AG09309 (cell line): ENCODE measurements around the gene GABRB1.

Source experiments
- DNase-seq: peaks from one replicate; pipeline ENCODE4 v3.0.0-alpha.2; 2010; ENCODE audit warnings: low read depth
- H3K4me3 ChIP-seq: 2 replicates; pipeline ENCODE4 v1.5.1; 2011; ENCODE audit warnings: mild to moderate bottlenecking, low read depth, low read length, moderate library complexity; ENCODE audit not compliant: control insufficient read depth
- TF ChIP-seq, protein P1 (sequence below): IDR thresholded peaks from 2 replicates; pipeline ENCODE4 v1.5.1; 2011; ENCODE audit warnings: mild to moderate bottlenecking, low read depth, low read length, inconsistent platforms; ENCODE audit not compliant: insufficient read depth, control insufficient read depth; ENCODE audit errors: missing control alignments

Gene GABRB1

GRCh38 chr4:47219586-47219985 is 188.2 kb downstream of the GABRB1 start:
- DNase-seq, result no peak
- no peak overlapping the region for H3K4me3 ChIP-seq
- TF ChIP-seq, protein P1, sequence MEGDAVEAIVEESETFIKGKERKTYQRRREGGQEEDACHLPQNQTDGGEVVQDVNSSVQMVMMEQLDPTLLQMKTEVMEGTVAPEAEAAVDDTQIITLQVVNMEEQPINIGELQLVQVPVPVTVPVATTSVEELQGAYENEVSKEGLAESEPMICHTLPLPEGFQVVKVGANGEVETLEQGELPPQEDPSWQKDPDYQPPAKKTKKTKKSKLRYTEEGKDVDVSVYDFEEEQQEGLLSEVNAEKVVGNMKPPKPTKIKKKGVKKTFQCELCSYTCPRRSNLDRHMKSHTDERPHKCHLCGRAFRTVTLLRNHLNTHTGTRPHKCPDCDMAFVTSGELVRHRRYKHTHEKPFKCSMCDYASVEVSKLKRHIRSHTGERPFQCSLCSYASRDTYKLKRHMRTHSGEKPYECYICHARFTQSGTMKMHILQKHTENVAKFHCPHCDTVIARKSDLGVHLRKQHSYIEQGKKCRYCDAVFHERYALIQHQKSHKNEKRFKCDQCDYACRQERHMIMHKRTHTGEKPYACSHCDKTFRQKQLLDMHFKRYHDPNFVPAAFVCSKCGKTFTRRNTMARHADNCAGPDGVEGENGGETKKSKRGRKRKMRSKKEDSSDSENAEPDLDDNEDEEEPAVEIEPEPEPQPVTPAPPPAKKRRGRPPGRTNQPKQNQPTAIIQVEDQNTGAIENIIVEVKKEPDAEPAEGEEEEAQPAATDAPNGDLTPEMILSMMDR, result no peak

DNA sequence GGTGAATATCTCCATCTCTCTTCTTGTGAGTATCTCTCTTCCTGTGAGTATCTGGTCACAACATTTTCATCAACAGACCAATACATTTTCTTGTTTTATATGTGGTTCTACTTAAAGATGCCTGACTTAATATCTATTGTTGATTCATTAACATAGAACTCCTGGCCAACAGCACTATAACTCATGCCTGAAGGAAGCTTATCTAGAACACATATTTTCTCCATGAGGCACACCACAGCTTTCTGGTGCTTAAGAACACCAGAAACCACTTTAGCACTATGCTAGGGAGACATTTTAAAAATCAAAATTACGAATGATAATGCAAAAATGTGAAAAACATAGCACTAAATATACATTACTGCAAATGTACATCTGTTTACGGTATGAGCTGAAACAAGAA is 190.4 kb downstream of the GABRB1 start:
- H3K4me3 ChIP-seq, result no peak overlapping the region
- TF ChIP-seq, protein P1, result no peak
- no peak for DNase-seq

- TF ChIP-seq, protein P1, result no peak
- H3K4me3 ChIP-seq, result no peak overlapping the region
- no peak for DNase-seq
These were observed 190.9 kb downstream of the GABRB1 start for GRCh38 chr4:47222276-47222675.

DNA sequence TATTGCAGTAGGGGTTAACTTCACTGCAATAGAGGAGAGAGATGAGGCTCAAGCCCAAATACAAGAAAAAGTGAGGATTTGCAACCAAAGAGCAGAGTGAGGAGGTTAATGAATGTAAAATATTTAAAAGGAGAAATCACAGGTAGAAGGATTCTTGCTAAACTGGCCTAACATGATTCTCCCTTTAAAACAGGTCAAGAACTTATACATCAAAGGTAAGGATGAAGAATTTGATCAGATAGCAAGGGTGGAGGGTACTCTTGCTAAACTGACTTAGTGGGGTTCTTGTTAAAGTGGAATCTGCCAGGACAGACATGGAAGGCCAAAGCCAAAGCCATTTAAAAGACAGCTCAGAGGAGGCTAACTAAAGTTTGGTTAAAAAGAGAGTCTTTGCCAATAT is 193.0 kb downstream of the GABRB1 start:
- DNase-seq, result no peak
- TF ChIP-seq, protein P1, result no peak
- H3K4me3 ChIP-seq, result no peak overlapping the region

DNA sequence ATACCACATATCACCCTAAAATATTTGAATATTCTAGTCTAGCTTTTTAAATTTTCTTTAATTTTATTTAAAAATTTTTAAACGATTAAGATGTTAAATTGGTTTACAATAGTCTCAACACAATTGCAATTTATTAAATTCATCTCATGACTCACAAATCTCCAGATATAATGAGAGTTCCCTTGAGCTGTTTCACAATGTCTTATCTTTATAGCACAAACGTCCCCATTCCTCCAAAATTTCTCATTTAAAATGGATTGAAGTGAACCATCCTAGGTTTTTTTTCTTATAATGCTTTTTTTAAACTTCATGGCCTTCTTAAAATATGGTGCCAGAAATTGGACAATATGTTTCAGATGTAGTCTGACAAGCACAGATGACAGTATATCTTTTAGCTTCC is 204.4 kb downstream of the GABRB1 start:
- H3K4me3 ChIP-seq, result no peak overlapping the region
- no peak for DNase-seq
- TF ChIP-seq, protein P1, result no peak

- TF ChIP-seq, protein P1, result no peak
- H3K4me3 ChIP-seq, result no peak overlapping the region
- DNase-seq, result no peak
These were observed 207.3 kb downstream of the GABRB1 start for GRCh38 chr4:47238667-47239066.

DNA sequence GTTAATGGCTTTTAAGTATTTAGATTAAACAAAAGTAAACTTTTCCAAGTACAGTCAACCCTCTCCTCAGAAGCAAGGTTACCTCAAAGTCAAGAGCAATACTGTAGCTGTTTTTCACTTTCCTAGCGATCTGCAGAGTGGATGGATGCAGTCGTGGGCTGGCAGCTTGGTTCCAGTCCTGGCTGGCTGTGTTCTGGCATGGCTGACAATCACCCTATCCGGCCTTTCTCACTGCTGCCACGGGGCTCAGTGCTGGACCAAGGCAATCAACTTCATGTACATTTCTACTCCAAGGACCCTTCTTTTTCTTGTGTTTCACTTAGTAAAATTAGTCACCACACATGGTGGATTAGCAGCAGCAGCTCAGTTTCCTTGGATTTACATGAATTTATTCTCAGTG is 208.3 kb downstream of the GABRB1 start:
- DNase-seq, result no peak
- TF ChIP-seq, protein P1, result no peak
- H3K4me3 ChIP-seq, result no peak overlapping the region
